Epidermal melanocyte (primary cell): ENCODE results near the gene RAB3GAP1.

Source experiments
- DNase-seq: peaks from one replicate; pipeline ENCODE4 v3.0.0; 2011; ENCODE audit warnings: low spot score; ENCODE audit not compliant: insufficient read length

The RAB3GAP1 gene

GRCh38 chr2:135218426-135218825, 166.3 kb downstream of the RAB3GAP1 start:
- DNase-seq: no peak

- DNase-seq: no peak
These were observed 167.1 kb downstream of the RAB3GAP1 start for GRCh38 chr2:135219226-135219625.
